Ureter (tissue), 1 donor: ENCODE measurements around the gene VTI1B. TPM values are rescaled to one million over a fixed set of nuclear protein-coding genes. Genes with fewer than 3 reads are reported as not detected.
"Not testable (repeated sequence)": the region's sequence is repeated elsewhere in the genome, so short reads cannot be mapped to it uniquely, and the experiment has no call there.

Experiments used
- DNase-seq: peaks from one replicate; pipeline ENCODE4 v3.0.0-alpha.2; 2020; ENCODE audit warnings: low spot score
- total RNA-seq: library from RNA; stranded (reverse); gene quantifications from one replicate; pipeline ENCODE4 v1.2.4, GENCODE V29; 2023
- donor health status: DM: yes; HTN: yes; CAD: no.

Gene VTI1B
- total RNA-seq, result 108 TPM

GRCh38 chr14:67674480-67675218 is at the start of gene VTI1B:
TSS of gene VTI1B (minus strand) at chr14:67674632. CDS start at chr14:67674489, 143 bp downstream.
- DNase-seq, result peak; percentile 77

DNA sequence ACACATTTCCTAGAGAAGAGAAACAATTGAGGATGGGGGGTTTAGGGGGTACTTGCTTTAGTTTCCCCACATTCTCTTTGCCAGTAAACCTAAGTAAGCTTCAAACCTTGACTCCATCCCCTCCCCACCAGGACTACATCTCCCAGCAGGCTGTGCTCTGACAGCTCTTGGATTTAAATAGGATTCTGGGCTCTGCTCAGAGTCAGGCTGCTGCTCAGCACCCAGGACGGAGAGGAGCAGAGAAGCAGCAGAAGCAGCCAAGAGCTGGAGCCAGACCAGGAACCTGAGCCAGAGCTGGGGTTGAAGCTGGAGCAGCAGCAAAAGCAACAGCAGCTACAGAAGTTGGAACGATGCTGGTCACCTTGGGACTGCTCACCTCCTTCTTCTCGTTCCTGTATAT is 47.9 kb upstream of the VTI1B start:
- peak; percentile 64 for DNase-seq

DNA sequence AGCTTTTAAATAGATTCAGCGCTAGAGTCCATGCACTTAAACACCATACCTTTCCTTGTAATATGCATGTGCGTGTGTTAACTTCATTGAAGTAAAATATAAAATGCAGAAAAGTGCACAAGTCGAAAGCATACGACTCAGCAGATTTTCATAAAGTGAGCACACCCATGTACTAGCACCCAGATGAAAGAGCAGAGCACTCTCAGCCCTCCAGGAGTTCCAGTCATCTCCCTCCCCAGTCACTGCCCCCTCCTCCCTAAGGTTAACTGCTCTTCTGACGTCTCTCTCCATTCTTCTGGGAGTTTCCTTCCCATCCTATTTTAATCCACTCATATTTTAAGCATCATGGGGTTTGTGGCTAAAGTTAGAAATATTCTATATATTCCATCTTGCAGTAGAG is 47.4 kb upstream of the VTI1B start:
- DNase-seq, result no peak

- DNase-seq, result no peak
Measured at GRCh38 chr14:67719866-67720265, 45.4 kb upstream of the VTI1B start.

DNA sequence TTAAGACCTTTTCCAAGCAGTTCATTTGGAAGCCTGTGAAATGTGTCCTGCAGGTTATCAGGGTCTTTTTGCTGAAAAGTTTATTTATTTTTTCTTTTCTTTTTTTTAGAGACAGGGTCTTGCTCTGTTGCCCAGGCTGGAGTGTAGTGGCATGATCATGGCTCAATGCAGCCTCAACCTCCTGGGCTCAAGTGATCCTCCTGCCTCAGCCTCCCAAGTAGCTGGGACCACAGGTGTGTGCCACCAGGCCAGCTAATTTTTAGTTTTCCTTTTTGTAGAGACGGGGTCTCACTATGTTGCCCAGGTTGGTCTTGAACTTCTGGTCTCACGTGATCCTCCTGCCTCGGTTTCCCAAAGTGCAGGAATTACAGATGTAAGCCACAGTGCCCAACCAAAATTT is 45.0 kb upstream of the VTI1B start:
- not testable (repeated sequence) for DNase-seq

- DNase-seq, result no peak
Measured at GRCh38 chr14:67718265-67718664, 43.8 kb upstream of the VTI1B start.

GRCh38 chr14:67717048-67717447 is 42.6 kb upstream of the VTI1B start:
- DNase-seq, result no peak

GRCh38 chr14:67710209-67710608 is 35.8 kb upstream of the VTI1B start:
- no peak for DNase-seq

- not testable (repeated sequence) for DNase-seq
Measured at GRCh38 chr14:67709796-67710195, 35.4 kb upstream of the VTI1B start.

DNA sequence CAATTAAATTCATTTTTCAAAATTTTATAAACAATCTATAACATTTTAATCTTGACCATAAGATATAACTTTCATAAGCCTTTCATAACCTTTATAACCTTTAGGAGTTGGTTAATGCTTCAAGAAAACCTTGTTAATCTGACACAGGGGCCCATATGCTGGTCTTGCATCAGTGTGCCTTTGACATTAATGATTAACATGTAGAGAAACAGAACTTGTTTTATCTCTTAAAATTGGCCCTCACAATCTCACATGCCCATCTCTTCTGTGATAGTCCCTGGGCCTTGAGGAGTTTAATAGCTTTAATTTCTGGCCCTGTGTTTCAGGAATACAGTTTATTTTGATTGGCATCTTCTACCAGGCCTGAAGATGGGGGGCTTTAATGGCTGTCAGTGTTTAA is 34.9 kb upstream of the VTI1B start:
- DNase-seq, result not testable (repeated sequence)

DNA sequence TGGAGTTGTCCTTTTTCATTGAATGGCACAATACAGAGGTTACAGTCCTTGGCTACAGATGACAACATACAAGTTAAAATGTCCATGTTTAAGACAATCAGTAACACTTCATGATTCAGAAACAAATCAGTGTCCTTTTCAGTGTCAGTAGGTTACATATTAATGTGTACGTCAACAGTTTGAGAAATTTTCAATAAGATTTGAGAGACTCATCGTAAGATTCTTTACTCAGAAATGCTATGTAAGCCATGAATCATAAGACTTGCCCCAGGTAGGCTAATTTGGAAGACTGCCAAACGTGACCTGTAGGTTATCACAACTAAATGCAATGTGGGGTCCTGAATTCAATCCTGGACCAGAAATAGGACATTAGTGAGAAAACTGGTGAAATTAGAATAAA is 30.8 kb upstream of the VTI1B start:
- no peak for DNase-seq

DNA sequence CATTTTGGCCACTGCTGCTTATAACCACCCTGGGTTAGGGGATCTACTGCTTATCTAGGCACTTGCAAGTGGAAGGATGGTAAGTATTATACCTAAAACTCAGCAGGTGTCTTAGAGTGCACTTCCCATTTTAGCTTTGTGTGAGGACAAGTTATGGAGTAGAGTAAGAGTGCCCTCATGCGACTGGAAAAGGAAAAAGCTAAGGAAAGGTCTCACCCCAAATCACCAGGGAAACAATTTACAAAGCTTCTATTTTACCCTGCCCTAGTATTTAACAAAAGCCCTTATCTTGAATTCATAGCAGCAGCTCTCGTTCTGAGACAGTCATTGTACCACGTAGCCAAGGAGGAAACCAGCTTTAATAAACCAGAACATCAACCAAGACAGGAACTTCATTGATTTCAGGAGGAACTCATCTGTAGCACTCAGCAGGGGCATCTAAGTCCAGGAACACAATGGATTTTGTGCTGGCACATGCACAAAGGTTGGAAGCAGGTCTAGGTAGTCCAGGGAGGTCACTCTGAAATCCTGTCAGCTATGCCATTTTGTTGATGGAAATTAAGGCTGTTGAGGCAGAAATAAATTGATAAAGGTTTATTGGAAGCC is 30.2 kb upstream of the VTI1B start:
- DNase-seq, result no peak

DNA sequence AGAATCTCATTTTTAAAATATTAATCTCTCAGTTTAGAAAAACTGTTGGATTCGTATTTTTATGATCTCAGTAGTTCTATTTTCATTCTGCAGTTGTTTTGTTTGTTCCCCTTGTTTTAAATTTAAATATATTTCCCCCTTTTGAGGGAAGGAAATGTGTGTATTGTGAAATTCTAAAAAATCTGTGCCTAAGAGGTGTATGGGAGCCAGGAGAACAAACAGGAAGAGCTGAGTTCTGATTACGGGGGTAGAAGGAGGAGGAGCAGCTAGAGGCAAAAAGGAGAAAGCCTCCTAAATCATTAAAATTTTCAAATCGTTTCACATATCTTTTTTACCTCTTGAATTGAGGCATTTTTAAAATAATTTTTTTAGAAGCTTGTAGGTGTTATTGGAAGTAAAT is 29.6 kb upstream of the VTI1B start:
- no peak for DNase-seq

DNA sequence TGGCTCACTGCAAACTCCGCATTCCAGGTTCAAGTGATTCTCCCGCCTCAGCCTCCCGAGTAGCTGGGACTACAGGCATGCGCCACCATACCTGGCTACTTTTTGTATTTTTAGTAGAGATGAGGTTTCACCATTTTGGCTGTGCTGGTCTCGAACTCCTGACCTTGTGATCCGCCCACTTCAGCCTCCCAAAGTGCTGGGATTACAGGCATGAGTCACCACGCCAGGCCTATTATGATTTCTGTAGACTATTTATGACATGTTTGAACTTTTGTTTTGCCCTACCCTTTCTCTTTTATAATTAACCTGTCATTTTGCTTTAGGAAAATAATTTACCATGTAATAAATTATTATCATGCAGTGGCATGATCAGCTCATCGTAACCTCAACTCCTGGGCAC is 27.1 kb upstream of the VTI1B start, which contains the start of gene RDH12:
RDH12 (plus strand) TSS at position 395 of the 400 bp plus-strand sequence. CDS start 20,757 bp downstream, outside the sequence.
- DNase-seq, result not testable (repeated sequence)

- no peak for DNase-seq
Measured at GRCh38 chr14:67698179-67698578, 23.7 kb upstream of the VTI1B start.

DNA sequence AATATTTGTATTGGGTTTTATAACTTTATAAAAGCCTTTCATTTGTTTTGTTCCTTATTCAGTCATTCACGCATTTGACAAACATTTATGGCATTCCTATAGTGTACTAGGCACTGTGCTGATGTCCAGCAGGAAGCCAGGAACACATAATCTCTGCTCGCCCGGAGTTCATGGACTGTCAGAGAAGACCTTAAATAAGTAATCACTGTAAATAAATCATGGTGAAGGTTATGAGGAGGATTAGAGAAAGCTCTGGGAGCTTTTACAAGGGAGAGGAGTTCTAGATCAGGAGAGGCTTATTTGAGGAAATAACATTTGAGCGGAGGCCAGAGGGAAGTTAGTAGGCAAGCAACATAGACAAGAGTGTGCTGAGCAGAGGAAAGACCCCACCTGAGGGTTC is 22.6 kb upstream of the VTI1B start:
- no peak for DNase-seq

DNA sequence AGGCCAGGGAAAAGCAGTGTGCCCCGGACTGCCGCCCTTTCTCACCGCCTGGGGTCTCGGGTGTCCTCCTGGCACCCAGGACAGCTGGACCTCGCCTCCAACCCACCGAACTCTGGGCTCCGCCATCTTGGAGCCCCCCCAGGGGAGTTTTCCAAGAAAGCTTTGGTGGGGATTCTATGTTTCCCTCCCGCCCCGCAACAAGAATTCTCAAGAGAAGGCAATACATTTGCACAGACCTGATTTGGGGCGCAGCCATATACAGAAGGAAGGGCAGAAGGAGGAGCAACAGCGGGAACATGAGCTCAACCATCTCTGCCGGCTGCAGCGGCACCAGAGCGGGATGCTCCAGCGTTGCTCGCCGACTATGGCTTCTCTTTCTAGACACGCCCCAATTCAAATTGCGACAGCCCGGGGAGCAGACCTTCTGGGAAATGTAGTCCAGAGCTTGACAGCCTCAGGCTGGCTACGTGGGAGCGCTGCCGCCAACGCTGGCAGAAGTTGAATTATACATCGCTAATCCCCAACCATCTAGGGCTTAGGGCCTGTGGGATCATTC is 21.0 kb upstream of the VTI1B start, which contains the start of gene RDH11:
RDH11 (minus strand) TSS at position 371 of the 556 bp plus-strand sequence; CDS start at position 310, 61 bp downstream.
- DNase-seq, result peak; percentile 90

GRCh38 chr14:67694791-67695393 is 20.5 kb upstream of the VTI1B start:
- DNase-seq, result peak; percentile 82

- no peak for DNase-seq
Measured at GRCh38 chr14:67690011-67690410, 15.6 kb upstream of the VTI1B start.

GRCh38 chr14:67683842-67684241 is 9.4 kb upstream of the VTI1B start:
- DNase-seq, result no peak

DNA sequence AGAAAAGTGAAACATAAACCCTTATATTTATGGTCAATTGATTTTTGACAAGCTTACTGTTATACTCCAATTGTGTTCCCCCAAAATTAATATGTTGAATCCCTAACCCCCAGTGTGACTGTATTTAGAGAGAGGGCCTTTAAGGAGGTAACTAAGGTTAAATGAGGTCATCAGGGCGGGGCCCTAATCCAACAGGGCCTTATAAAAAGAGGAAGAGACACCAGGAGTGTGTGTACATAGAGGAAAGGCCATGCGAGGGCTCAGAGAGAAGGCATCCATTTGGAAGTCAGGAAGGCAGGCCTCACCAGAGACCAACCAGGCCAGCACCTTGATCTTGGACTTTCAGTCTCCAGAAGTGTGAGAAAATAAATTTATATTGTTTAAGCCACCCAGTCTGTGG is 6.5 kb upstream of the VTI1B start:
- no peak for DNase-seq

DNA sequence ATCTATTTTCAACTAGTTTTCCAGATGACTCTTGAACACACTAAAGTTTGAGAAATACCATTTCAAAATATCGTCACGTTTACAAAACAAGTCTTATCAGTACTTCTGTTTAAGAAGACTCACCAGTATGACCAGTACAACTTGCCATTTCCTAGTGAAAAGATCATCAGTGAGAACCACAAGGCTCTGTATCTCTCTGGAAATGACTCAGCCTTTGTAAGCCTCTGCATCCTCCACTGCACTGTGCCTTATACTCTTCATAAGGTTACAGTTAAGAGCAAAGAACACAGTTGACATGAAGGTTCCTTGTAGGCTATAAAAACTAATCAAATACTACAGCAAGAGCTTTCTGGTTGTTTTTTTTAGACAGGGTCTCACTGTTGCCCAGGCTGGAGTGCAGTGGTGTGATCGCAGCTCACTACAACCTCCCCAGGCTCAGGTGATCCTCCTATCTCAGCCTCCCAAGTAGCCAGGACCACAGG is 5.7 kb upstream of the VTI1B start:
- no peak for DNase-seq
